NCI-H748 (cell line): ENCODE results near the gene CLDN16.

Experiments
- DNase-seq: peaks from one replicate; lab custom pipeline; 2025; ENCODE audit not compliant: unreplicated experiment; lab: John Stamatoyannopoulos, UW

CLDN16 gene, protein sequence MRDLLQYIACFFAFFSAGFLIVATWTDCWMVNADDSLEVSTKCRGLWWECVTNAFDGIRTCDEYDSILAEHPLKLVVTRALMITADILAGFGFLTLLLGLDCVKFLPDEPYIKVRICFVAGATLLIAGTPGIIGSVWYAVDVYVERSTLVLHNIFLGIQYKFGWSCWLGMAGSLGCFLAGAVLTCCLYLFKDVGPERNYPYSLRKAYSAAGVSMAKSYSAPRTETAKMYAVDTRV

GRCh38 chr3:190387578-190388213 lies at the start of gene CLDN16:
TSS of gene CLDN16 (plus strand) at chr3:190388163. CDS start at chr3:190388330, 167 bp downstream.
- no peak for DNase-seq

GRCh38 chr3:190338717-190339116 lies 49.2 kb upstream of the CLDN16 start:
- no peak for DNase-seq

DNA sequence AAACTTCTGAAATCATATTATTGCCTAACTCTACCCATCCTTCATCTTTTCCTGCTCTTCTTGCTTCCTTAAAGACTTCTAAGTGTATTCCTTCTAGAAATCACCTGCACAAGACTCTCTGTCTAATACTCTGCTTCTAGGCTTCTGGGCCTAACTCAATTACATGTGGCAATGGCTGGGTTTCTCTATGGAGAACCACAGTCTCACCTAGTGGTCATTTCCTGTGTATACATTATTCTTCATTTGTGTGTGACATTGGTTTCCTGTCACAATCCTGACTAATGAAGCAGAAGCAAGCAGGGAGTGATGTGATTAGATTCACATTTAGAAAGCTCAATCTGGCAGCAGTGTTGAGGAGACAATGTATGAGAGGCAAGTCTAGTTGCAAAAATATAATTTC lies 48.8 kb upstream of the CLDN16 start:
- DNase-seq, result no peak

DNA sequence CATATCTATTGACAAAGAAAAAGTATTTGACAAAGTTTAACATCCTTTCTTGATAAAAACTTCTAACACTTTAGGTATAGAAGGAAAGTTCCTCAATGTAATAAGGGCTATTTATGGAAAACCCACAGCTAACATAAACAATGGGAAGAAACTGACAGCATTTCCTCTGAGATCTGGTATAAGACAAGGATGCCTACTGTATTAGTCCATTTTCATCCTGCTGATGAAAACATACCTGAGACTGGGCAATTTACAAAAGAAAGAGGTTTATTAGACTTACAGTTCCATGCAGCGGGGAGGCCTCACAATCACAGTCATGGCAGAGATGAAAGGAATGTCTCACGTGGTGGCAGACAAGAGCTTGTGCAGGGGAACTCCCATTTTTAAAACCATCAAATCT lies 47.9 kb upstream of the CLDN16 start:
- DNase-seq, result no peak

DNA sequence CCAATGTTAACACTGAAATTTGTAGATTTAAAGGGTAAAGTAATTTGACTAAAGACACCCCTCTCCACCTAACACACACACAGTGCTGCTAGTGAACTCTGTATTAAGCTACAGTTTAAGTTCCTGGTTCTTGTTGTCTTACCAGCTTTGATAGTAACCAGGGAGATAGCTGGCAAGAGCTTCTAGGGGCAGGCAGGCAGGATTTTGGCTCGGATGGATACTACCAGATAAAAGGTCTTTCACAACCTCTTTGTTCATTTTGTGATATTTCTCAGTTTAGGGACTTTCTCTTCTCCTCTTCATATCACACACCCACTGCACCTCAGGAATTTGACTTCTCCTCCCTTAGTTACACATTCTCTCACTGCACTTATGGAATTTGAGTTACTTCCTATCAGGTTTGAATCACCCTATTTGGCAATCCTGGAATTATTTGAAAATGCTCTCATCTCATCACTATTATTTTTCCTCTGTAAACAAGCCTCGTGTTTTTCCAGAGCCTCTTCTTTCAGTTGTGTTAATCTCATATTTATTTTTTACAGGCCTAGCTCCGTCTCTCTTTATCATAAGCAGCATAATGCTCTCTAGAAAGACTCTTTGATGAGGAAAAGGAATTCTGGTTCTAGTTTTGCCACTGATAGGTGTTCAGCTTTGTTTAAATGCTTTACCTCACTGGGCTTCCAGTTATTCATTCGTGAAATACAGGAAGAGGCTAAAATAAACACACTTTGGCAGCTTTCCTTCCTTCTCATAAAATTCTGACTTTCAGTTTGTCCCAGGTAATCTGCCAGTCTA lies 42.7 kb upstream of the CLDN16 start:
- DNase-seq, result no peak

GRCh38 chr3:190345878-190346277 lies 42.1 kb upstream of the CLDN16 start:
- DNase-seq, result no peak

- DNase-seq, result no peak
Measured at GRCh38 chr3:190346541-190346940, 41.4 kb upstream of the CLDN16 start.

DNA sequence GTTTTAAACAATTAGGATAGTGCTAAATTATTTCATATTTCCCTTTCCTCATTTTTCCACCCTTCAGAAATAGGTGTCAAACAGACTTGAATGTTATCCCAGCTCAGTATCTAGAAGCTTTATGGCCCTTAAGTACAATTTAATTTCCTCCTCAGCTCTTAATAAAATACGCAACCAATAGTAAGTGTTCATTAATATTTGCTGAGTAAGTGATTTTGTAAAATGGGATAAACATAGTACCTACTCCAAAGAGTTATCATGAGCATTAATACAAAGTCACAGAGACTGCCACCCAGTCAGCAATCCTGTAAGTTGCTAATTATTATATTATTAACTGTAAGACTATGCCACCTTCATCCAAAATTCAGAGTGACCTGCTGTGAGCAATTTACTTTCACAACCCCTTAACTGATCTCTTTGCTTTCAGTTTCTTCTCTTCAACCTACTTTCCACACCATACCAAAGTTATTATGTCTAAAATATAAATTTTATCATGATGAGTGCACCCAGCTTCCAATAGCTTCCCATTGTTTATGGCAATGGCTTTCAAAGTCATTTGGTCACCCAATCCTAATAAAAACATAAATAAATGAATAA lies 35.0 kb upstream of the CLDN16 start:
- DNase-seq, result no peak

DNA sequence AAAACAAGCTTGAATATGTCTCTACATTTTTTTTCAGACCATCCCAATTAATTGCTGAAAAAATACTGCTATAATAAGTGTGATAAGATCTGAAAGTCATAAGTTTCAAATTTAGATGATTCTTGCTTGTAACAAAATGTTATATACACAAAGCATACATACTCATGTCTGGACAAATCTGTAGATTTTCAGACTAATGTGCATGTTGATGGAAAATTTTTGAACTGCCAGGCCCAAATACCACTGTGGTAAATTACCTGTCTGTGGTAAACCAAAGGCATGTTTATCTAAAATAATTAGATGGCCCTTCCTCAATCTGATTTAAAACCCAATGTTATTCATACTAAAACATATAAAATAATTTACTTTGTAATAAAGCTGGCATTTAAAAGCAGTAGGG lies 31.7 kb upstream of the CLDN16 start:
- DNase-seq, result no peak

GRCh38 chr3:190357468-190357867 lies 30.5 kb upstream of the CLDN16 start:
- DNase-seq, result no peak

DNA sequence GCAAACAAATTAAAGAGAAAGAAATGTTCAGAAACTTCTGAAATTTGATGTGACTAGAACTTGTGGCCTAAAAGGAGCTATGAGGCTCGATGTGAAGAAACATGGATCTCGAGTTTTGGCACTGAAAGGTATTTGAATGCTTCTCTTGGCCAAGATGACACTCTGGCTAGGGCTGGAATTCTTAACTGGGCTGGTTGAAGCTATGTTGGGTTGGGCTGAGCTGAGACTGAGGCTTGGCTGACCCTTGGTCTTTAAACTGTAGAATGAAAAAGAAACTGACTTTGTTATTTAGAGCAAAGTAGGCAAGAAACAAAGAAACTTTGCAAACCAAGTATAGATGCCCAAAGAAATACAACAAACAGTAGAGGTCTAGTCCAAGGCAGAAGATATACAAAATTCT lies 28.1 kb upstream of the CLDN16 start:
- no peak for DNase-seq

GRCh38 chr3:190360228-190360627 lies 27.7 kb upstream of the CLDN16 start:
- no peak for DNase-seq

GRCh38 chr3:190361791-190362190 lies 26.2 kb upstream of the CLDN16 start:
- peak; percentile 15 for DNase-seq

DNA sequence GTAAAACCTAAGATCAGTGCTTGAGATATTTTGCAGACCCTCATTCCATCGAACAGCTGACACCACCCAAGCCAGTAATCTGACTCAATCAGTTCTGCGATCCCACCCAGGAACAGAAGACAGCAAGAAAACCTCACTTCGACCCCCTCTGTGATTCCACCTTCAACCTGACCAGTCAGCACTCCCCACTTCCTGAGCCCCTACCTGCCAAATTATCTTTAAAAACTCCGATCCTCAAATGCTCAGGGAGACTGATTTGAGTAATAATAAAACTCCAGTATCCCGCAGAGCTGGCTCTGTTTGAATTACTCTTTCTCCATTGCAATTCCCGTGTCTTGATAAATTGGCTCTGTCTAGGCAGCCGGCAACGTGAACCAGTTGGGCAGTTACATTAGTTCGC lies 25.7 kb upstream of the CLDN16 start:
- DNase-seq, result no peak

DNA sequence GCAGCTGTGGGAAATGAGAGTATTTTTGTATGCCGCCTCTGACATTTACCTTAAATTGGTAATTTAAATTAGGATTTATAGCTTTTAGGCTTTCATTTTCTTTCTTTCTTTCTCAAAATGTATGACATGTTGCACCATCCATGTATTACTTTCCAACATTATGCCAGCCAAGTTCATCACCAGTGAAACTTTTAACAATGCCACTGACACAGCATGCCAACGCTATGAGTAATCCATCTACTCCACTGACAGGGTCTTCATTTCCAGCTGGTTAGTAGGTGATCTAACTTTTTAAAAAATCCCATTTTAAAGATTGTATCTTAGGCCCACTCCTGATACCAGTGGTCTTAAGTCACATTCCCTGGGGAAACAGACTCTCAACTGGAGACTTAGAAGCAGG lies 21.8 kb upstream of the CLDN16 start:
- no peak for DNase-seq

- no peak for DNase-seq
Measured at GRCh38 chr3:190368881-190369280, 19.1 kb upstream of the CLDN16 start.

DNA sequence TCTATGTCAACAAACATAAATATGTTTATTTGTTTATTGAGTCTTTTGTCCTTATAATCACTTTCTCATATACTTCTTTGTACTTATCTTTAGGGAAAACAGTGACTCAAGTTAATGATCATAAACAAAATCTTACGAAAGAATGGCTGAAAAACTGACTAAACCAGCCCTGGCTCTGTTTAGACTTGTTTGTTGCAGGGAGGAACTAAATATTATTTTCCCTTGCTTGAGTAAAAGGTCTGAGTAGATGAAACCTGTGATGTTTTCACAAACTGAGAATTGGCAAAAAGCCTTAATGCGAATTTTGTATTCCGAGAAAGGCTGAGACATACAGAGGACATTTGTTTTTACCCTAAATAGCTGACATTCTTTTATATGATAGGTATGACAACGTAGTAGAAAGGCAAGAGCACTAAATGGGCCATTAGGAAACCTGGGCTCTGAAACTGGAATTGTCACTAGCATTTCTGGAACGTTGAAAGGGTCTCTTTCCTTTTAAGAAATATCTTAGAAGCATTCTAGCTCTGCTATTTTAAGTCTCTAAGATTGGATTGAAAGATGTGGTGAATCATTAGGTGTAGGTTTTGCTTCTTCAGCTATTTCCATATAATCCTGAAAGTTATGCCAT lies 18.2 kb upstream of the CLDN16 start:
- DNase-seq, result no peak

- DNase-seq, result no peak
Measured at GRCh38 chr3:190370369-190370768, 17.6 kb upstream of the CLDN16 start.

- no peak for DNase-seq
Measured at GRCh38 chr3:190371152-190371551, 16.8 kb upstream of the CLDN16 start.

- no peak for DNase-seq
Measured at GRCh38 chr3:190375246-190375645, 12.7 kb upstream of the CLDN16 start.

DNA sequence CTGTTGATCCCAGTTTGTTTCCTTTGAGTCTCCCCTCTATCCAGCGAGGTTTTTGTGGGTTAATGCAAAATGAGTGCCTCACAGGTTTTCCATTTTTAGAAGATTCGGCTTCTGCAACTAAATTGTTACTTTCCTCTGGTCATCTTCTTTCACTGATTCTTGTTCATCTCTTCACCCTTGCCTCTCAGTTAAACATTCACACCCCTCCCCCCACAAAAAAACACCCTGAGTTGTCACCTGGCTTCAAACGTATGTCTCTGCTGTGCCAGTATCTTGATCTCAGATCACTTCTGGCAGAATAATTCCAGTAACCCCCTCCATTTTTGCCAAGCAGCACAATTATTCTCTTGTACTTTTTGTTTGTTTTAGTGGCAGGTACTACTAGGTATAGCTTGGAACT lies 12.3 kb upstream of the CLDN16 start:
- DNase-seq, result no peak
